PC-9 (cell line): ENCODE results near the gene HSPA12B.

Experiments used
- EZH2 ChIP-seq: fragments of 200-600 bp; sonication (generic); IDR thresholded peaks from 2 replicates; pipeline ENCODE4 v1.8.0; 2017; ENCODE audit warnings: antibody characterized with exemption, low read depth
- TF ChIP-seq, protein P1 (sequence below): fragments of 200-600 bp; sonication (generic); conservative IDR thresholded peaks from 2 replicates; pipeline ENCODE4 v1.6.1; 2017; ENCODE audit warnings: mixed run types, antibody characterized with exemption, mild to moderate bottlenecking, moderate library complexity

DNA sequence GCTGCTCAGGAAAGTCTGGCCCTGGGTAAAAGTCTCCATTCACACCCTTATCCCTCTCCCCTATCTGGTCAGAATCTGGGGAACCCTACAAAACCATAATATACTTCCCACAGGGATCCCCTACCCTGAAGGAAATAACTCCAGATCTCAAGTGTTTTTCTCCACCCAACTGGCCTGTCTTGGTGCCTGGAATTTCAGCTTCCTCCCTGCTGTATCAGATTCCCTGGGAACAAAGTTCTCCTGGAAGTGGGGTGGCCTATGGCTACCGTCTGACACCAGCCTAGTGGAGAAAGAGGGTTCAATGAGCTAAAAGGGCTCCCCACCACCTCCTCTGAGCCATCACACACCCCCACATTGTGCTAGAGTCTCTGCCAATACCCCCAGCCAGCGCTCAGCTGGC is 15.0 kb downstream of the HSPA12B start:
- no peak for TF ChIP-seq EZH2
- TF ChIP-seq, protein P1, sequence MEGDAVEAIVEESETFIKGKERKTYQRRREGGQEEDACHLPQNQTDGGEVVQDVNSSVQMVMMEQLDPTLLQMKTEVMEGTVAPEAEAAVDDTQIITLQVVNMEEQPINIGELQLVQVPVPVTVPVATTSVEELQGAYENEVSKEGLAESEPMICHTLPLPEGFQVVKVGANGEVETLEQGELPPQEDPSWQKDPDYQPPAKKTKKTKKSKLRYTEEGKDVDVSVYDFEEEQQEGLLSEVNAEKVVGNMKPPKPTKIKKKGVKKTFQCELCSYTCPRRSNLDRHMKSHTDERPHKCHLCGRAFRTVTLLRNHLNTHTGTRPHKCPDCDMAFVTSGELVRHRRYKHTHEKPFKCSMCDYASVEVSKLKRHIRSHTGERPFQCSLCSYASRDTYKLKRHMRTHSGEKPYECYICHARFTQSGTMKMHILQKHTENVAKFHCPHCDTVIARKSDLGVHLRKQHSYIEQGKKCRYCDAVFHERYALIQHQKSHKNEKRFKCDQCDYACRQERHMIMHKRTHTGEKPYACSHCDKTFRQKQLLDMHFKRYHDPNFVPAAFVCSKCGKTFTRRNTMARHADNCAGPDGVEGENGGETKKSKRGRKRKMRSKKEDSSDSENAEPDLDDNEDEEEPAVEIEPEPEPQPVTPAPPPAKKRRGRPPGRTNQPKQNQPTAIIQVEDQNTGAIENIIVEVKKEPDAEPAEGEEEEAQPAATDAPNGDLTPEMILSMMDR, result no peak
